Gastrocnemius medialis (tissue), 4 donors: ENCODE results near the gene LEKR1.

Source experiments
- CTCF ChIP-seq, 5 experiments: fragments of 450-650 bp in 3 of 5; fragments of 200-600 bp in 2 of 5; sonication (generic) in 2 of 5; IDR thresholded peaks in 4 of 5; conservative IDR thresholded peaks in 1 of 5; 1 replicate in 4 of 5; 2 replicates in 1 of 5; pipeline ENCODE4 v1.5.1; 2016 to 2019; ENCODE audit warnings: antibody characterized with exemption in 5 of 5, mild to moderate bottlenecking in 3 of 5, moderate library complexity in 3 of 5
- POLR2A ChIP-seq, 2 donors: fragments of 450-650 bp; IDR thresholded peaks; one replicate each; pipeline ENCODE4 v1.6.1; 2017; ENCODE audit warnings: antibody characterized with exemption in 2 of 2, mild to moderate bottlenecking in 2 of 2, moderate library complexity in 2 of 2

- TF ChIP-seq CTCF (IDR thresholded peaks at IDR 0.05 in 4 of 5, conservative IDR thresholded peaks at IDR 0.05 in 1 of 5) (no peak), POLR2A (IDR thresholded peaks at IDR 0.05) (no peak)
Observed at GRCh38 chr3:156818273-156818651, 7.9 kb upstream of the LEKR1 start.
